LHCN-M2 (cell line): ENCODE data around the gene SALL3. TPM values are rescaled to one million over a fixed set of nuclear protein-coding genes. Genes with fewer than 3 reads are reported as not detected.

Experiments used
- DNase-seq: peaks from one replicate; pipeline ENCODE4 v3.0.0-alpha.2; 2012; ENCODE audit warnings: low read depth
- total RNA-seq: library from RNA; depleted of rRNA; stranded (reverse); fragments of >200 nt; gene quantifications from 2 replicates; pipeline ENCODE4 v1.2.3, GENCODE V29; 2014

Gene SALL3
- total RNA-seq, 1 experiment from 2014 or later = not detected

- no peak for DNase-seq
Measured at GRCh38 chr18:79005653-79006052, 26.0 kb downstream of the SALL3 start.

DNA sequence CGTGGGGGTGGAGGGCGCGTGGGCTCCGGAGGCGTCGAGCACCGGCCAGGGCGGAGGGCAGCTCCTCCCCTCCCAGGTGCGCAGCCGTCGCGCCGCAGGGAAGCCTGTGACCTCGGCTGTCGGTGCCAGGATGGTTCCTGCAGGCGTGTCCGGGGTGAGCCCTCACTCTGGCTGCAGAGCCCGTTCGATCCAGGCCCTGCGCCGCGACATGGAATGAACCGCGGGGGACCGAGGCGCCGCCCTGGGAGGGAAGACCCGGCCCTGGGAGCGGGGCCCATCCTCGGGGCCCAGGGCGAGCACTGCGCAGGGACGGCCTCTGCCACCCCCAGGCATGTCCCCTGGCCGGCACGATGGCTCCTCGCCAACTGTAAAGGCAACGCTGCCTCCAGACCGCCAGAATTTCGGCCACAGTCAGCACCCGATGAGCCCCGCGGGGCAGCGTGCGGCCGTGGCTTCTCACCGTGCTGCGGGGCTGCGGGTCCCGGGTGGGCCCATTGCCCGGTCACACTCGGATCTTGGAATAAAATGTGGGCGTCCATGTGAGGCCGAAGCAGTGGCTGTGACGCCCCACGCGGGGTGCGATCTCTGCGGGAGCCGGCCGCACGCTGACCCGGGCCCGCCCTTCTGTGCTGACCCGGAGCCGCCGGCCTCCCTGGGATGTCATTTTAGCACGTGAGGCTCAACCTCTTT is 26.6 kb downstream of the SALL3 start:
- DNase-seq = no peak

- no peak for DNase-seq
Measured at GRCh38 chr18:79007440-79007839, 27.8 kb downstream of the SALL3 start.

GRCh38 chr18:79008356-79008940 is 28.8 kb downstream of the SALL3 start:
- DNase-seq = no peak

GRCh38 chr18:79010802-79011201 is 31.2 kb downstream of the SALL3 start:
- no peak for DNase-seq

DNA sequence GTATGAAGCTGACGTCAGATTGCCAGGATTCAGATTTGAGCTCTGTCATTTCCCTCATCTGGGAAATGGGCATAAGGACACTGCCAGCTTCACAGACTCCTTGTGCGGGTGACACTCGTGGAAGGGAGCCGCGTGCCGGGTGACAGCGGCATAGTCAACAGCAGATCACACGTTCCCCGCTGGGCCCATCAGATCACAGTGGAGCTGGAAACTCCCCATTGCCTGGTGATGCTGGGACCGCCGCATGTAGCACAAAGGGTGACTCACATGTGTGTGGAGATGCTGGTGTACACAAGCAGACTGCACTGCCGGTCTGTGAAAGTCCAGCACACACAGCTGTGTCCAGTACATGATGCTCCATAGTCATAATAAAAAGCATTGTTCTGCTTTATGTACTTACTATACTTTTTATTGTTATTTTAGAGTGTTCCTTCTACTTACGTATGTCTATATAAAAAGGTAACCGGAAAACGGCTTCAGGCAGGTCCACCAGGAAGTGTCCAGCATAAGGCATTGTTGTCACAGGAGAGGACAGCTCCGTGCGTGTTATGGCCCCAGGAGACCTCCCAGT is 31.8 kb downstream of the SALL3 start:
- DNase-seq = no peak

DNA sequence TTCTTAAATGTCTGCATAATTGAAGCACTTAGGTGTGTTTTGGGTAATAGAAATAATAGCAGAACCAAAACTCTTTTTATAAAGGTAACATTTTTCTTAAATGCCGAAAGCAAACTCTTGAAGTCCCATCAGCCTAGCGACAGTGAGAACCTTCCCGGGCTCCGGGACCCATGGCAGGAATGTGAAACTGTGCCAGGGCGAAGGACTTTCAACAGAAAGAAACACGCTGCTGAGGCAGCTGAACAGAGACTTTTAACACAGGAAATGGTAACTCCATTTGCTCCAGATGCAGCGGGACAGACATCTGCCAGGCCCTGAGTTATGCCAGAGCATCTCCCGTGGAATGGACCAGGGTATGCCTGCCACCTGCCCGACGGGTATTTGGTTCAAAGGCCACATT is 34.3 kb downstream of the SALL3 start:
- no peak for DNase-seq

DNA sequence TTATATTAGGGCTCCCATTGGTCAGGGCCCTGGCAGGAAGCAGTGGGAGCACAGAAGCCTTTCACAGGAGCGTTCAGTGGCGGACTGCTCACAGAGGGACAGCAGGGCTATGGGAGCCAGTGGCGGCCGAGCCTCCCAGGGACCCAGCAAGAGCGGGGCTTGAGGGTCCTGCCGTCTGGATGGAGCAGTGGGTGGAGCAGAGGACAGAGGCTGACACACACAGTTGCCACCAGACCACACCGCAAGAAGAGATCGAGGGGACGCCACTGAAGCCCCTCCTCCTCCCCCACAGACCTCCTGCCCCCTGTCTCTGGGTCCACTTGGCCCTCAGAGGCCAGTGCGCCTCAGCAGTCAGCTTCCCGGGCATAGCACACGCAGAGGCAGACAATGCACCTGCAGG is 39.3 kb downstream of the SALL3 start:
- DNase-seq = no peak

GRCh38 chr18:79019881-79020280 is 40.3 kb downstream of the SALL3 start:
- no peak for DNase-seq

- DNase-seq = no peak
Measured at GRCh38 chr18:79022603-79023002, 43.0 kb downstream of the SALL3 start.

- no peak for DNase-seq
Measured at GRCh38 chr18:79026491-79026890, 46.9 kb downstream of the SALL3 start.

- DNase-seq = peak; percentile 9
Measured at GRCh38 chr18:79030680-79031079, 51.1 kb downstream of the SALL3 start.

DNA sequence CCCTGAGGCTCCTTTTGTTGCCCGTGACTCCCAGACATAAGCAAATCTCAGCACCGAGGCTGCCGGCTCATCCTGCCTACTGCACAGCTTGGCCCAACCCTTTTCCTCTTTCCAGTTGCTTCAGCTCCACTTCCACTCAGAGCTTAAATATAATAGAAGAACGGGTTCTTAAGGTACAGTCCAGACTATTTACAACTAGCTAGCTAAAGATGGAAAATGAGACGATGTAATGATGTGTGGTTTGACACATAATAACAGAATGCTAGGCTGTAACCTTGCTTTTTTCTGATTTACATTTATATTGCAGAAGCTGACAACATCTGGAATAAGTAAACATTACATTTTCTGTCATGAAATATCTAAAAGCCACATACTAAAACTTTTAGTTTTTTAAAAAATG is 62.7 kb downstream of the SALL3 start:
- DNase-seq = no peak

DNA sequence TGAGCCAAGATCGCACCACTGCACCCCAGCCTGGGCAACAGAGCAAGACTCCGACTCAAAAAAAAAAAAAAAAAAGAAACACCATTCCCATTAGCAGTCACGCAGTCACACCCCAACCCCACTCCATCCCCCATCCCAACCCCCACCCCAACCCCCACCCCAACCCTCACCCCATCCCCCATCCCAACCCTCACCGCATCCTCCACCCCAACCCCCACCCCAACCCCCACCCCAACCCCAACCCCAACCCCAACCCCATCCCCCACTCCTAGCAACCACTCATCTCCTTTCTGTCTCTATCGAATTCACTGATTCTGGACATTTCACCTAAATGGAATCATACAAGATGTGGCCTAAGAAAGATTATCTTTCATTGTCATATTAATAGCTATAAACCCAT is 63.7 kb downstream of the SALL3 start:
- DNase-seq = no peak

DNA sequence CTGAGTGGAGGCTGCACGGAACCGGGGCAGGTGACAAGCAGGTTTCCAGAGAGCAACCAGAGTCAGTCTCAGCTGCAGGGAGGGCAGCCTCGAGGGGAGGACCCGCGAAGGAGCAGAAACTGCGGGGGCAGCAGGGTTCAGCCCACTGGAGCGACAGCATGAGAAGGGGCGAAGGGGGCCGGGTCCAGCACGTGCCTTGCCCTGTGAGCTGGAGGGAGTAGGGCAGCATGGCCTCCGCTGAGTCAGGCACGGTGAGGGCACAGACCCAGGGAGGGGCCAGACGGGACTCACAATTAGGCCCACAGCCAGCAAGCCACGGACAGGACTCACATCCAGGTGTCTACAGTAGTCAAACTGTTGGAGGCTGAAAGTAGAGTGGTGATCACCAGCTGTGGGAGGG is 66.9 kb downstream of the SALL3 start:
- DNase-seq = no peak

GRCh38 chr18:79047556-79048244 is 68.1 kb downstream of the SALL3 start:
- no peak for DNase-seq

- DNase-seq = no peak
Measured at GRCh38 chr18:79048245-79048632, 68.6 kb downstream of the SALL3 start.

DNA sequence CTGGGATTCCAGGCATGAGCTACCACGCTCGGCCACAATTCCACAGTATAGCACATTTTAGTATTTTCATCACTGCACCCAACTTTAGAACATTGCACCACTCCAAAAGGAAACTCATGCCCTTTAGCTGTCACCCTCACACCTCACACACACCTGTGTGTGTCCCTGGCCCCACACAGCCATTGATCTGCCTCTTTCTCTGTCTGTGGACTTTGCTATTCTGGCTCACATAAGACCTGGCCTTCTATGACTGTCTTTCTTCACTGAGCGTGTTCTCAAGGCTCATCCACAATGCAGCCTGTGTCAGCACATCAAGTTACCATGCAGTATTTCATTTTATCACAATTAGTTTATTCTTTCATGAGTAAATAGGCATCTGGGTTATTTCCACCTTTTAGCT is 69.9 kb downstream of the SALL3 start:
- DNase-seq = no peak
